Lower leg skin (tissue), 3 donors: Measurements from ENCODE around the gene KLK7.

Experiments
- POLR2A ChIP-seq, 2 donors: fragments of 450-650 bp; IDR thresholded peaks; one replicate each; pipeline ENCODE4 v1.6.1; 2016 to 2017; ENCODE audit warnings: antibody characterized with exemption in 2 of 2, mild to moderate bottlenecking in 1 of 2, moderate library complexity in 1 of 2
- TF ChIP-seq, protein P1 (sequence below), 3 donors: fragments of 450-650 bp; IDR thresholded peaks; one replicate each; pipeline ENCODE4 v1.5.1; 2016; ENCODE audit warnings: antibody characterized with exemption in 3 of 3, mild to moderate bottlenecking in 3 of 3, moderate library complexity in 2 of 3

DNA sequence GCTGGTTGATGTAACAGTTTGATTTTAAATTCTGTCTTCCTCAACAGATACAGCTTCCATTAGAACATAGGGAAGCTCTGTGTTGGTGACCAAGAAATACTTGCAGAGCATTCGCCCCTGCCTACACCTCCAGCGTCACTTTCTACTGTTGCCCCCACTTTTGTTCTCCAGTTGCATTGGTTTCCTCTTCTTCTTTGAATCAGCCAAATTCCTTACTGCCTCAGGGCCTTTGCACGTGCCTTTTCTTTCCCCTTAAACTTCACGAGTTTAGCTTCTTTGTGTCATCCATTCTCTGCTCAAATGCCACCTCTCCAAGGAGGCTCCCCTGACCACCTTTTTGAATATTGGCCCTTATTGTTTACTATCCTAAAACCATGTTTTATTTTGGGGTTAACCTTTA lies 36.6 kb downstream of the KLK7 start:
- TF ChIP-seq, protein P1, sequence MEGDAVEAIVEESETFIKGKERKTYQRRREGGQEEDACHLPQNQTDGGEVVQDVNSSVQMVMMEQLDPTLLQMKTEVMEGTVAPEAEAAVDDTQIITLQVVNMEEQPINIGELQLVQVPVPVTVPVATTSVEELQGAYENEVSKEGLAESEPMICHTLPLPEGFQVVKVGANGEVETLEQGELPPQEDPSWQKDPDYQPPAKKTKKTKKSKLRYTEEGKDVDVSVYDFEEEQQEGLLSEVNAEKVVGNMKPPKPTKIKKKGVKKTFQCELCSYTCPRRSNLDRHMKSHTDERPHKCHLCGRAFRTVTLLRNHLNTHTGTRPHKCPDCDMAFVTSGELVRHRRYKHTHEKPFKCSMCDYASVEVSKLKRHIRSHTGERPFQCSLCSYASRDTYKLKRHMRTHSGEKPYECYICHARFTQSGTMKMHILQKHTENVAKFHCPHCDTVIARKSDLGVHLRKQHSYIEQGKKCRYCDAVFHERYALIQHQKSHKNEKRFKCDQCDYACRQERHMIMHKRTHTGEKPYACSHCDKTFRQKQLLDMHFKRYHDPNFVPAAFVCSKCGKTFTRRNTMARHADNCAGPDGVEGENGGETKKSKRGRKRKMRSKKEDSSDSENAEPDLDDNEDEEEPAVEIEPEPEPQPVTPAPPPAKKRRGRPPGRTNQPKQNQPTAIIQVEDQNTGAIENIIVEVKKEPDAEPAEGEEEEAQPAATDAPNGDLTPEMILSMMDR (IDR thresholded peaks at IDR 0.05) = no peak
- TF ChIP-seq POLR2A (IDR thresholded peaks at IDR 0.05) = no peak
